Hepatocyte (in vitro differentiated cells): Measurements from ENCODE around the gene ZNF624. TPM values are rescaled to one million over a fixed set of nuclear protein-coding genes. Genes with fewer than 3 reads are reported as not detected.
A peak's percentile ranks its signal among the peaks of the same experiment; 100 is the strongest.
"Not testable (repeated sequence)": the region's sequence is repeated elsewhere in the genome, so short reads cannot be mapped to it uniquely, and the experiment has no call there.

Experiments
- DNase-seq: peaks from one replicate; pipeline ENCODE4 v3.0.0-alpha.2; 2016; ENCODE audit warnings: low spot score
- H2AFZ ChIP-seq: fragments of 200-600 bp; sonication (generic); 2 replicates; pipeline ENCODE4 v1.6.0; 2016; ENCODE audit warnings: antibody characterized with exemption, mild to moderate bottlenecking
- H3K27ac ChIP-seq: fragments of 200-600 bp; sonication (generic); 2 replicates; pipeline ENCODE4 v1.5.1; 2016; ENCODE audit warnings: mild to moderate bottlenecking
- H3K27me3 ChIP-seq: fragments of 200-600 bp; sonication (generic); 2 replicates; pipeline ENCODE4 v1.6.1; 2016
- H3K36me3 ChIP-seq: fragments of 200-600 bp; sonication (generic); replicated peaks from 2 replicates; pipeline ENCODE4 v1.5.1; 2016; ENCODE audit warnings: low read depth; ENCODE audit not compliant: insufficient read depth
- H3K4me1 ChIP-seq: fragments of 200-600 bp; sonication (generic); 2 replicates; pipeline ENCODE4 v1.5.1; 2016; ENCODE audit warnings: mild to moderate bottlenecking, moderate library complexity; ENCODE audit not compliant: insufficient read depth
- H3K4me2 ChIP-seq: fragments of 200-600 bp; sonication (generic); 2 replicates; pipeline ENCODE4 v1.6.0; 2016
- H3K4me3 ChIP-seq: fragments of 200-600 bp; sonication (generic); 2 replicates; pipeline ENCODE4 v1.5.1; 2016; ENCODE audit warnings: mild to moderate bottlenecking
- H3K79me2 ChIP-seq: fragments of 200-600 bp; sonication (generic); 2 replicates; pipeline ENCODE4 v1.6.0; 2017; ENCODE audit warnings: mild to moderate bottlenecking
- H3K9me2 ChIP-seq: fragments of 200-600 bp; sonication (generic); replicated peaks from 2 replicates; pipeline ENCODE4 v1.6.0; 2017; ENCODE audit warnings: mild to moderate bottlenecking; ENCODE audit not compliant: insufficient read depth
- H3K9me3 ChIP-seq: fragments of 200-600 bp; sonication (generic); 2 replicates; pipeline ENCODE4 v1.5.1; 2016; ENCODE audit warnings: low read depth, mild to moderate bottlenecking
- H4K20me1 ChIP-seq: fragments of 200-600 bp; sonication (generic); 2 replicates; pipeline ENCODE4 v1.6.0; 2016; ENCODE audit warnings: mild to moderate bottlenecking; ENCODE audit not compliant: insufficient read depth, poor library complexity, severe bottlenecking
- CTCF ChIP-seq: fragments of 200-600 bp; sonication (generic); IDR thresholded peaks from 2 replicates; pipeline ENCODE4 v1.5.1; 2016; ENCODE audit warnings: antibody characterized with exemption, mild to moderate bottlenecking; ENCODE audit not compliant: poor library complexity
- EZH2 ChIP-seq: fragments of 200-600 bp; sonication (generic); IDR thresholded peaks from 2 replicates; pipeline ENCODE4 v1.6.1; 2016; ENCODE audit warnings: antibody characterized with exemption, mild to moderate bottlenecking, borderline replicate concordance
- EZH2phosphoT487 ChIP-seq: fragments of 200-600 bp; sonication (generic); IDR thresholded peaks from one replicate; pipeline ENCODE4 v1.6.1; 2018; ENCODE audit warnings: antibody characterized with exemption, mild to moderate bottlenecking, low read depth, moderate library complexity; ENCODE audit not compliant: unreplicated experiment, severe bottlenecking
- WGBS: methylation state at CpG from one replicate; pipeline ENCODE4 v1.1.6; 2016; ENCODE audit warnings: low lambda C conversion rate; ENCODE audit errors: missing lambda C conversion rate; 5-methylcytosine and 5-hydroxymethylcytosine counted together
- polyA plus RNA-seq: library from polyadenylated mRNA; unstranded; fragments of >200 nt; fragmentation: Nextera tagmentation; extraction: Ambion mirVana; gene quantifications from 2 replicates; pipeline ENCODE4 v1.2.1, GENCODE V29; 2016
- total RNA-seq: library from RNA; depleted of rRNA; stranded (reverse); fragments of >200 nt; gene quantifications from 2 replicates; pipeline ENCODE4 v1.2.3, GENCODE V29; 2014

Gene ZNF624
- total and polyA plus RNA-seq, 2 experiments from 2014 or later: 3.0 to 6.6 TPM

DNA sequence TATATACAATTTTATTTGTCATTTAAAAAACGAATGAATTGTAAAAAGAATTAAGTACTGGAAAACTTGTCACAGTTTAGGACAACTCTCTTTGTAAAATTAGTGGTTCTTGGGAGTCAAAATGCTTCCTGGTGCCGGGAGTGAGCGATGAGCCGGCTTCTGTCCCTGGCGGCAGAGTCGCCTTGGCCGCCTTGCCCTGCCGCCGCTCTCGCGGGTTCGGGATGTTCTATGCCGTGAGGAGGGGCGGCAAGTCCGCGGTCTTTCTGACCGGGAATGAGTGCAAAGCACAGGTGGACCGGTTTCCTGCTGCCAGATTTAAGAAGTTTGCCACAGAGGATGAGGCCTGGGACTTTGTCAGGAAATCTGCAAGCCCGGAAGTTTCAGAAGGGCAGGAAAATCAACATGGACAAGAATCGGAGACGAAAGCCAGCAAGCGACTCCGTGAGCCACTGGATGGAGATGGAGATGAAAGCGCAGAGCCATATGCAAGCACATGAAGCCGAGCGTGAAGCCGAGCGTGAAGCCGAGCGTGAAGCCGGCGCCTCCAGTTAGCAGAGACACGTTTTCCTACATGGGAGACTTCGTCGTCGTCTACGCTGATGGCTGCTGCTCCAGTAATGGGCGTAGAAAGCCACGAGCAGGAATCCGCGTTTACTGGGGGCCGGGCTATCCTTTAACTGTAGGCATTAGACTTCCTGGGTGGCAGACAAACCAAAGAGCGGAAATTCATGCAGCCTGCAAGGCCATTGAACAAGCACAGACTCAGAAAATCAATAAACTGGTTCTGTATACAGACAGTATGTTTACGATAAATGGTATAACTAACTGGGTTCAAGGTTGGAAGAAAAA, 29.9 kb upstream of the ZNF624 start:
- not testable (repeated sequence) for H3K4me2 ChIP-seq, H3K36me3 ChIP-seq, H3K4me3 ChIP-seq, H4K20me1 ChIP-seq, H3K4me1 ChIP-seq, H3K27me3 ChIP-seq, H2AFZ ChIP-seq, H3K9me2 ChIP-seq, DNase-seq, H3K27ac ChIP-seq, H3K79me2 ChIP-seq, H3K9me3 ChIP-seq
- WGBS: 62% methylated on average over 39 of the region's 44 CpGs

DNA sequence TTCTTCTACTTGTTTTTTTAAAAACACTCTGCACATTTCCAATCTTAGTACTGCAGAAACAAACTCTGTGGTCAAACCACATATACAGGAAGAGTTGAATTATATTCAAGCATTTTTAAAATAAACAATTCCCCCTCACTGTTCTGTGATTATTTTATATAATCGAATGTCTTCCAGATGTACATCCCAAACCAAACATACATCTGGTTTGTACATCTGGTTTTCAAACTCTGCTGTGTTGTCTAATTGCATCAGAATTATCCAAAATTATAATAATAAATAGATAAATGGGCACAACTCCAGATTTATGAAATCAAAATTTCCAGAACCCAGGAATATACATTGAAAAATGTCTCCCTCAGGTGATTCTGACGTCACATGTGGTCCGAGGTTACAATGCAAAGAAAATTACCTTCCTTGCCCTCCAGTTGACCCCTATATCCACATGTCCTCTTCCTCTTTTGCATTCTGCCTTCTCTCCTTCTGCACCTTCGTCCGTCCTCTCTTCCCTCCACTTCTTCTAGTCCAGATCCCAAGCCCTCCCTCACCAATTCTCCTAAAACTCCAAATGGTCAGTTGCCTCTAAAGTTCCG, 23.1 kb upstream of the ZNF624 start:
- Histone ChIP-seq H3K27me3 (no peaks in the 10 kb centered on the region), H2AFZ (no peak overlapping the region), H4K20me1 (no peaks in the 10 kb centered on the region), H3K4me3 (no peak overlapping the region), H3K4me2 (no peak overlapping the region), H3K36me3 (no peaks in the 10 kb centered on the region), H3K79me2 (no peaks in the 10 kb centered on the region), H3K9me3 (no peaks in the 10 kb centered on the region), H3K9me2 (no peaks in the 10 kb centered on the region), H3K27ac (no peak overlapping the region), H3K4me1 (no peaks in the 10 kb centered on the region)
- WGBS: 61% methylated on average over 6 of the region's 6 CpGs
- DNase-seq: no peak
- TF ChIP-seq EZH2phosphoT487 (no peak), CTCF (no peak), EZH2 (no peak)

- not testable (repeated sequence) for H3K9me3 ChIP-seq, H3K4me1 ChIP-seq, H3K36me3 ChIP-seq, H3K79me2 ChIP-seq, H3K9me2 ChIP-seq, H3K4me3 ChIP-seq, H4K20me1 ChIP-seq, H3K27ac ChIP-seq
- DNase-seq: peak; percentile 20
- Histone ChIP-seq H2AFZ (peak overlapping the region; percentile 40), H3K27me3 (peaks cover 33% of the 10 kb centered on the region), H3K4me2 (peak overlapping the region; percentile 86)
- peak; percentile 81 for TF ChIP-seq EZH2
- 12% methylated on average over 43 of the region's 61 CpGs for WGBS
These were observed 13.4 kb upstream of the ZNF624 start for GRCh38 chr17:16666907-16667636.

- H3K79me2 ChIP-seq, H3K9me3 ChIP-seq, H4K20me1 ChIP-seq, H3K9me2 ChIP-seq, H3K4me1 ChIP-seq, H3K27ac ChIP-seq, H2AFZ ChIP-seq, DNase-seq, H3K36me3 ChIP-seq, H3K4me3 ChIP-seq: not testable (repeated sequence)
- 62% methylated on average over 24 of the region's 24 CpGs for WGBS
- Histone ChIP-seq H3K27me3 (peaks cover 33% of the 10 kb centered on the region), H3K4me2 (peak overlapping the region; percentile 86)
These were observed 12.9 kb upstream of the ZNF624 start for GRCh38 chr17:16666553-16666906.

DNA sequence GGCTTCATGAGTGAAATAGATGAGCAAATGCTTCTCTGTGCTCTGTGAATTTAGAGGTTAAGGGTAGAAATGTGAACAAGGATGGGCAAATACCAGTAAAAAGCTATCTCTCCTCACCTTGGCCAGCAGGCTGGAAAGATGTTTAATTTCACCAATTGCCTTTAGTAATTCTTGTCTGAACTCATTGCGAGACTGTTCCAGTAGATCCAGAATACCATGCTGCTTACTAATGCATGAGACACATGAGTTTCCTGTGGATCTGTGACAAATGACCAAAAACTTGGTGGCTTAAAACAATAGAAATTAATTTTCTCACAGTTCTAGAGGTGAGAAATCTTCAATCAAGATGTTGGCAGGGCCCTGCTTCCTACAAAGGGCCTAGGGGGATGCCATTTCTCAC, 9.3 kb upstream of the ZNF624 start:
- TF ChIP-seq EZH2phosphoT487 (no peak), CTCF (no peak), EZH2 (no peak)
- no peak for DNase-seq
- Histone ChIP-seq H3K4me2 (no peak overlapping the region), H4K20me1 (no peaks in the 10 kb centered on the region), H3K36me3 (no peaks in the 10 kb centered on the region), H3K4me3 (no peak overlapping the region), H3K4me1 (no peaks in the 10 kb centered on the region), H3K9me2 (no peaks in the 10 kb centered on the region), H3K27ac (no peak overlapping the region), H3K9me3 (no peaks in the 10 kb centered on the region), H3K79me2 (no peaks in the 10 kb centered on the region), H3K27me3 (peaks cover 22% of the 10 kb centered on the region), H2AFZ (no peak overlapping the region)
- whole genome bisulfite sequencing: 89% methylated on average over 1 of the region's 1 CpG
